NAMALWA (cell line): ENCODE results near the gene OR6S1.
A peak's percentile ranks its signal among the peaks of the same experiment; 100 is the strongest.
"Not testable (repeated sequence)": the region's sequence is repeated elsewhere in the genome, so short reads cannot be mapped to it uniquely, and the experiment has no call there.

ENCODE experiments used
- DNase-seq: peaks from one replicate; pipeline ENCODE4 v3.0.0-alpha.2; 2015; ENCODE audit warnings: low spot score

Gene OR6S1

DNA sequence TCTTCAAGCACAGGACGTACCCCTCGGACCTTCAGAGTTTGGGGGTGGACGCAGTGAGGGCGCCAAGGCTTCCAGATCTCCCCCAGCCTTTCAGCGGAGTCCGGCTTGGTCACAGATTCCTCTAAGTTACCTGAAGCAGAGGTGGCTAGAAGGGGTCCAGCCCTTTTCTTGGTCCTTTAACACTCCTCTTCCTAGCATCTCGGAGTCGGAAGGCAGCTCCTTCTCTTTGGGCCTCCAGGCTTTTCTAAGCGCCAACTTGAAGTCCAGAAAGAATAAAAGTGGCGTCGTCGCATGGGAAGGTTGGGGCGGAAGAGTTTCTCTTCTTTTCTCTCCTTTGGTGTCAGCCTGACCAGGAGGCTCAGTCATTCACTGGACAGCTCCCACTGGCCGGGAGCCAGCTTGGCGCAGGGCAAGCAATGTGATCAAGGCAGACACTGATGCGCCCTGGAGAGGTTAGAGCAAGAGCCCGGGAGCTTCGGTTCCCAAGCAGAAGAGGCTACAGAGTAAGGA lies 9.6 kb downstream of the OR6S1 start:
- peak; percentile 54 for DNase-seq

DNA sequence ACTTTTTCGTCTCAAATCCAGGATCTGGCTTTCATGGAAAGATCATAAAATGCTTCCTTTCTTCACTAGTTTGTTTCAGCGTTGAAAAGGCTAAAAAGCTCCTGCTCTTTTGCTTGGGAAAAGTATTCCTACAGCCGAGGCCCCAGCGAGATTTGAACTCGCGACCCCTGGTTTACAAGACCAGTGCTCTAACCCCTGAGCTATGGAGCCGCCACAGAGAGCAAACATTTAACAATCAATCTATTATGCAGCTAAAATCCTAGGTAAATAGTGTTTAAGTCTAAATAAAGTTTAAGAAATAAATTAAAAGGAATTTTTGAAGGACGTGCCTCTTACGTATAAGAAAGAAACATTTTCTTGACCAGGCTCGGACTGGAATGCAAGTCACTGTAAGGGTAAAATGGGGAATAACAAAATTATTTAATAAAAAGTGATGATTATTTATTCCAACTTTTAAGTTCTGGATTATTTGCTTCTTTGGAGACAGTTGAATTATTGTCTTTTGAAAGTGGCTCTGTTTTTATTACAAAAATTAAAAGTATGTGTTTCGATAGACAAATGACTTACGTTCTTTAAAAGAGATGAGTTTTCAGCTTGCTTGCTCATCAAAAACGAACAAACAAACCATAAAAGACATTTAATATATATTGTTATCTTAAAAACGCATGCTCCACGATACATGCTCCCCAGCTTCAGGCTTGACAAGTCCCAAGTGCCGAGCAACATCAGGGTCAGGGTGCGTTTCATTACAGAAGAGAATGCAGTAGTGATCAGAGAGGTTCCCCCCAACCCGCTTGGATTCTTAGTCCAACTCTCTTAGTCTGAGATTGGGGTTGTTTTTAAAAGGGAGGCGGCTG lies 10.2 kb downstream of the OR6S1 start:
- DNase-seq: peak; percentile 83

DNA sequence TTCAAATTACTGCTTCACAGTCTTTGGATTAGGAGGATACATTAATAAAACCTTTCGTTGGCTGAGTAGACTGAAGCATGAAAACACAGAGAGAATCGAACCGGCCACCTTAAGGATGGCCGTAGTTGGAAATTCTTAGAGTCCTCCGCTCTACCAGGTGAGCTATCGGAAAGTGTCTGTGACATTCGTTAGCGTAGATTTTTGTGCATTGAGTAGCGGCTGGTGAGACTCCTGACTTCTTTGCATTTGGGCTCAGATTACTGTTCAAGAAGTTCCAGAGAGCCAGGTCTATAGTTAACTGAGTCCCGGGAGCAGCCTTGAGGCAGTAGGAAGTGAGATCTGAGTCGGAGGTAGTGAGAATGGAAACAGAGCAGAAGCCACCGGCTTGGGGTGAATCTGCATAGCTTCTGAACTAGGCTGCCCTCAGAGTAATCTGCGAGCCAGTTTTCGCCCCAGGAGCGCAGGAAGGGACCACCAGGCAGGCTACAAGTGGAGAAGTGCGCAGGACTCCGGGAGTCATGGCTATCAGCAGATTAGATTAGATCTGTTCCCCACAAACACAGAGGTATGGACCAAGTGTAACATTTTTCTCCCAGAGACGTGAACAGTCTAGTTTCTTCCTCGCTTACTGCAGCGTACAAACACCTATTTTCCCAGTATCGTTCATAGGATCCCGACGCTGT lies 11.0 kb downstream of the OR6S1 start:
- DNase-seq: peak; percentile 58

DNA sequence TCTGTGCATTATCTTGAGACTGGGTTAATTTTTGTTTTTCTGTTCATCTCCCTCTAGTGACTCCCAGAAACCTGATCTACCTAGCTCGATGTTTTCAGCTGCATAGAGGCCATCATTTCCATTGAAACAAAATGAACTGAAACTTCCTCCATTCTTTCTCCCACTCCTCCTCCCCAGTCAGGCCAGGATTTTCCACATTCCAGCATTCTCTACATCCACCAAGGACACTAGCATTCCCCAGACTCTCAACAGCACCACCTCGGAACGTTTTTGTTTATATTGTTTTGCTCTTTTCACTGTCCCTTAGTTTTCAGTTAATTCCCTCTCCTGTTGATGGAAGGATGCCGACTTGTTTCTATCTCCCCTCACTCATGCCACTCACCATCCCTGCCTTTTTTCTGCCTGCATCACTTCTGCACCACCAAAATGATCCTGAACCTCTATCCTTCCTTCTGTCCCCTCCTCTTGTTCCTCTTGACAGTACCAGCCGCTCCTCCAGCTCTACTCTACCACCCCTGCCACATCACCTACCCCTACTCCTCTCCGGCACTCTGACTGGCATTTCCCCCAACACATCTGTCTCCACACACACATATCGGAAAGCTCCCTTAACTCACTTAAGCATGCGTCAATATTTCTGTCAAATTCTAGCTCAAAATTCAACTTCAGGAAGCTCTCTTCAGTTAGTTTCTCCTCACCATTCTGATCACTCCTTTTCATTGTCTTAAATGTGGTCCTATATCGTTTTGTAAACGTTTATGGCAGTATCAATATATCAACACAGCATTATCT lies 13.2 kb downstream of the OR6S1 start:
- no peak for DNase-seq

DNA sequence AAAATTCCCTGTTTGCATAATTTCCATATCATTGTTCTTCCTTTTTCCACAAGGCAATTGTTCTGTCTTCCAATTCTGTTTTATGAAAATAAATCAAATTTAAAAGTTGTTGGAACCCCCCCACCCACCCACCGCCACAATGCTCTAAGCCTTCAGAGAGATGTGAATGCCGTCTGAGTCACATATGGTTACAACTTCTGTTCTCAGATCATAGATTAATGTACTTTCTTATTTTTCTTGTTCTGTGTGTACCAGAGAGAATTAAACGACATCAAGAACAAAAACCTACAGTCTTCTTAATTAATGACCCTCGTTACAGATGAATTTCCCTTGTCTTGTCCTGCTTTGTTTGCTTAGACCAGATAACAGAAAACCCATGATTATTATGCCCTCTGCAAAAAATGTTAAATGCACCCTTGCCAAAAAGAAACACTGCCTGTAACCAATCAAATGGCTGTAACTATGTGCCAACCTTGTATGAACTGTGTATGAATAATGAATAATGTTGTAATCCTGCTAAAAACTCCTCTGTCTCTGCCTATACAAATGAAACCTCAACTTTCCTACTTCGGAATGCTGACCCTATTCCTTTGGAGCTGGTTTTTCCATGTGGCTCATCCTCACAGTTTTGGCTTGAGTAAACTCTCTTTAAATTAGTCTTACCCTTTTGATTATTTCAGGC lies 14.0 kb downstream of the OR6S1 start:
- no peak for DNase-seq

DNA sequence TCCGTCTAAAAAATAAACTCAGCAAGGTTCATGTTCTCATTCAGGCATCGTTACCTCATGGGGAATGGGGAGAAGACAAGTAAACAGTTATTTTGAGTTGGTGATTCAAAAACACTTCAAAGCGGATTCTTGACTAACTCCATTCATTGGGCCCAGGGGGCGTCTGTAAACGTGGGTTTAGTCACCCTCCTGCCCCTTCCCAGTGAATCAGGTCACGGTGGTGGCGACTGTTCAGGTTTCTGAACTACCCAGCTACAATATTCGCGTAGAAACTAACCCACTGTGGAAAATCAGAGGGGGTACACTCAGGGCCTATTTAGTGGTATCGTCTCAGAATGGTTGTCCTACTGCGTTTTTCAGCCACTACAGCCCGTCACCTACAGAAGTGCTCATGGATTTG lies 15.2 kb downstream of the OR6S1 start:
- no peak for DNase-seq

DNA sequence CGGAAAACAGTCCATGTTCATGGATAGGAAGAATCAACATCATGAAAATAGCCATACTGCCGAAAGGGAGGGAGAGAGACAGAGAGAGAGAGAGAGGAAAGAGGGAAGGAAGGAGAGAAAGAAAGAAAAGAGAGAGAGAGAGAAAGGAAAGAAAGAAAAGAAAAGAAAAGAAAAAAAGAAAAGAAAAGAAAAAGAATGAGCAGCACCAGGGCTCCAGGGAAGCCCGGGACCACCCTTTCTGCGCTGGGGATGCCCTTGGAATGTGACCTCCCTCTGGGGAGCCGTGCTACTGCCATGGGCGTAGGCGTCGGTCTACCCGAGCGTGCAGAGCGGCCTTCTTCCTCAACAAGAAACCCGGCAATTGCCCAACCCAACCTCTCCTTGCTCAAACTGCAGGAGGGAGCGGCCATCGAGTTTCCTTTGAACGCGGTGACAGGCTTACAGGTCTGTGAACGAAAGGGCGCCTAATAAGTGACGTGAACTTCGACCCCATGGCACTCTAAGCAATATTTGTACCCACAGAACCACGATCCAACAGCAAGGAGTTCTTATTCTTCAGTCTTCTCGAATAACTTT lies 16.9 kb downstream of the OR6S1 start:
- DNase-seq: no peak

DNA sequence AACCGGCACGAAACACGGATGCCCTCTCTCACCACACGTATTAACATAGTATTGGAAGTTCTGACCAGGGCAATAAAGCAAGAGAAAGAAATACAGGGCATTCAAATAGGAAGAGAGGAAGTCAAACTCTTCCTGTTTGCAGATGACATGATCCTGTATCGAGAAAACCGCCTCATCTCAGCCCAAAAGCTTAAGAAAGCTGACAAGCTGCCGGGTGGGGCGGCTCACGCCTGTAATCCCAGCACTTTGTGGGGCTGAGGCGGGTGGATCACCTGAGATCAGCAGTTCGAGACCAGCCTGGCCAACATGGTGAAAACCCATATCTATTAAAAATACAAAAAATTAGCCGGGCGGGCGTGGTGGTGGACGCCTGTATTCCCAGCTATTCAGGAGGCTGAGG lies 17.7 kb downstream of the OR6S1 start:
- no peak for DNase-seq

DNA sequence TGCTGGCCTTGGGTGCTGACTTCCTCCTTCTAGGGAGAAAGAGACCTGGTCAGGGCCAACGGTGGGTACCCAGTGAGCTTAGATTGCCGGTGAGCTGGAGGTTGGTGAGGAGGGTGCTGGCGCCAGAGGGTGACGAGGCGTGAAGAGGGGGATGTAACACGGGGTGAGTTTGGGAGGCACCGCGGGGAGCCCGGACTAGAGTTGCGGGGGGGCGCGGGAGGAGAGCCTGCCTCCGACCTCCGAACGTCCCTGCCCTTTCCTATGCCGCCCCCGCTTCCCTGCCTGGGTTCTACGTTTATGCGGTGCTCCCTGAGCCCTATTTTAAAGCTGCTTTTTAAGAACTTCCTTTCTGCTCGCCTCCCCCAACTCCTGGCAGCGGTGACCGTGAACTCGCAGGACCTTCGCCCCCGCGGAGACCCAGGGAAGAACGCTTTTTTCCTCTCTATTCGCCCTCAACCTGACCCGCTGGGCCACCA lies 18.6 kb downstream of the OR6S1 start:
- no peak for DNase-seq

DNA sequence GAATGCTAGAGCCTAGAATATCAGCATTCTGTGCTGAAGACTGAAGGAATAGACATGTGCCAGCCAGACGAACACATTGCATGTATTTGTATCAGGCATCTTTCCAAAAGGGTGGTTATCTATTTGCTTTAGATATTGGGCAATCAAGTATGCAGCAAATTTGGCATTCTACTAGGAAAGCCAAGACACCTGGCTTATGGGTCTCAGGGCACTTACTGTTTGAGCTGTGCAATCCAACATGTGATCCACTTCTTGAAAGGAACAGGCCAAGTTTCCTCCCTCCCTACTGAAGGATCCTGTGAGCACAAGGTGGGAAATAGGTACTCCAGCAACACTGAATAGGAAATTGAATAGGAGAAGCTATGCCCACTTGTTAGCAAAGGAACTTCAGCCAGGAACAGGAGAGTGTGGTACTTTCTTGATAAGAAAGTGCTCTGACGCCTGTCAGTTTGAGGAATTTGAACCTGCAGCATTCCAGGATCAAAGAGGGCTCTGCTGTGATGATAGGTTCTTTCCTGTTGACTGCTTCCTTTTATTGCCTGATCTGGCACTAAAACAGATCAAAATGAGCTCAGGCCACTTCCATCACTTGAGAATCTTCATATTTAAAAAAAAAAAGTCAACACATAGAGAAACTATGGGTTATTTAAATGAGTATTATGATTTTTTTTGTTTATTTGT lies 20.6 kb downstream of the OR6S1 start:
- no peak for DNase-seq

DNA sequence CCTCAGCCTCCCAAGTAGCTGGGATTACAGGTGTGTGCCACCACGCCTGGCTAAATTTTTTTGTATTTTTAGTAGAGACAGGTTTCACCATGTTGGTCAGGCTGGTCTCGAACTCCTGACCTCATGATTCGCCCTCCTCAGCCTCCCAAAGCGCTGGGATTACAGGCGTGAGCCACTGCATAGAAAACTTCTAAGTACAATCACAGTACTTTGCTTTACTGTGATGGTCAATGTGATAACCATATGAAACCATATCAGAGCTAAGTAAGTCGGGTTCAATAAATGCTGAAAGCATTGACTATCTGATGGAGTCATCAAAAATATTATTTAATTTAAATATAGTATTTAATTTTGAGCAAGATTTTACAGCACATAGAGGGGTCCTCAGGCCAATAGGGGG lies 21.8 kb downstream of the OR6S1 start:
- not testable (repeated sequence) for DNase-seq

DNA sequence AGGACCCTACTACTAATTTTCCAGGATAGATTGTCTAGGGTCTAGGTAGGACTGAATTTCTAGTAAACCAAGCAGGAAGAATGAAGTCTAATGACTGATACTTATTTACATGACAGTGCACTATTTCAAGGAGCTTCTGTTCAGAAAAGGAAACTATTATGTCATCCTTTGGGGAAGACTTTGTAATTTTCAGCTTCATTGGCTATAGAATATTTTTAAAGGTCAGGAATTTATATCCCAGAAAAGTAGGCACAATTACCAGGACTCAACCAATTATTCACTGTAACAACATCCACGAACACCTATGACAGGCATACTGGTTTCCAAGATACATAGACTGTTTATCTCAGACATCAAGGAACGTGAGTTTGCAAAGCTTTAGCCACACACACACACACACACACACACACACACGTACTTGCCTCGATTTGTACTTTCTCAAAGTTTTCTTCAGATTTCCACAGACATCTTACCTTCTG lies 23.2 kb downstream of the OR6S1 start:
- no peak for DNase-seq

DNA sequence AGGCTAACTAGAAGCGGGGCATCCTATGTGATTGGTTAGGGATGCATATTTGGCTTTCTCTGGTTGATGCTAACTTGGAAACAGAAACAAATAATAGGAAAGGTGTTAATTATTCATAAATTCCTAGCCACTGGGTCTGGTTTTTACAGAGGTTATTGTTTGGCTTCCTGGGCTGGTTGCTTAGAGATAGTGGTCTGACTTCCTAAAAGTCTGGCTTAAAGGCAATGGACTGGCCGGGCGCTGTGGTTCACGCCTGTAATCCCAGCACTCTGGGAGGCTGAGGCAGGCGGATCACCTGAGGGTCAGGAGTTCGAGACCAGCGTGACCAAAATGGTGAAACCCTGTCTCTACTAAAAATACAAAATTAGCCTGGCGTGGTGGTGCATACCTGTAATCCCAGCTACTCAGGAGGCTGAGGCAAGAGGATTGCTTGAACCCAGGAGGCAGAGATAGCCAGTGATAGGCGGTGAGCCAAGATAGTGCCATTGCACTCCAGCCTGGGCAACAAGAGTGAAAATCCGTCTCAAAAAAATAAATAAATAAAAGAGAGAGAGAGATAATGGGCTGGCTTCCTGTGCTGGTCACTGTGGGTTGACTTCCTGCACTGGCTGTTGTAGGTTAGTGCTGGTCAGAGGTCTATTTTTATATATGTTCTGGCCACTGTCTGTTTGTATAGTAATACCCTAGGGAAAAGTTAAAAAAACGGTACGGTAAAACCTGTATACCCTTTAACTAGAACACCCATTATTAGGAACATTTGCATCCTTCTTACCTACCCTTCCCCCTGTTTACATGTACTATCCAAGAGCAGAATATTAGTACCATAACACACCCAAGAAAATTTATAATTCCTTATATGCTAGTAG lies 24.1 kb downstream of the OR6S1 start:
- no peak for DNase-seq

DNA sequence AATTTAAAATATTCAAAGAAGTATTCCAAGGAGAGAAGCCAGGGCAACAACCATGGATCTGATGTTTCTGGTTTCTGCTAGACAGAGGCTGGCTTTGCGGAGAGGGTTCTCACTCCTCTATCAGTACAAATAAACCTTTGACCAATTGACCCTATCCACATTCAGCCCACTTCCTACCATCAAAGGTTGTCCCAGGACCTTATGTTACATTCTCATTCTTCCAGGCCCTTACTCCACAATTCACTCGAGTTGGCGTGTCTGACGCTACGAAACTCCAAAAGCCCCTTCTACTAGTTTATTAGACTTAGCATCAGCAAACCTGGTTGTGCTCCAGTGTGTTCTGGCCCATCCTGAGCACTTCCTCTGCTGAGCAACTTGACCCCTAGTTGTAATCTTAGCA lies 25.5 kb downstream of the OR6S1 start:
- DNase-seq: no peak

DNA sequence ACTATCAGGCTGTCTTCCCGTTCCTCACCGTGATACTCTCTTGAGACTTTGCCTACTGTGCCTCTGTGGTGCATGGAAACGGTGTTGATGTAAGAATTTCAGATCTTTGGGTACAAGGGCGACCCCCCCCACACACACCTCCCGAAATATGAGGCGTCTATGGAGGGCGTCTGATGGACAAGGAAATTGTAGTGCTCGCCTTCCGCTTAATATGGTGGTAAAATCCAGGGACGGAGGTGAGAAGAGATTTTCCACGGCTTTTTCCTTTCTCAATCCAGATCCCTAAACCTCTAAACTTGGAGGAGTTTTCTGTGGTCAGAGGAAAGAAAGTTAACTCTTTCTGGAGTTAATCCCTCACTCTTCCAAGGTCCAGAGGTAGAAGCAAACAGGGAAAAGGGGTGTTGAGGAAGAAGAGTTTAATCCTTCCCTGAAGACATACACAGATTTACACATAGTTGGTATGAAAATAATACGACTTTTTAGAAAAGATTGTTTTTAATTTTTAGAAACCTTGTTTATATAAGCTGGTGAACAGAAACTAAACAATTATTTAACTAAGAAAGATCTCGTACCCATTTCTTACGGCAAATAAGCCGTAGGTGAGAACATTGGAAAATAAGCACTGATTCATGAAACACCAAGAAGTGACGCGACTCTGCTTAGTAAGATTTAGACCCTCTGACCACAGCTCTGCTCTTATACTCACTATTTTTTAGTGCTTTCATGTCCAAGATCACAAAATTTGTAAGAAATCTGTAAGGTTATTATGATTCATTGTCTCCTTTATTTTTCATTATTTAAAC lies 27.3 kb downstream of the OR6S1 start:
- DNase-seq: no peak

DNA sequence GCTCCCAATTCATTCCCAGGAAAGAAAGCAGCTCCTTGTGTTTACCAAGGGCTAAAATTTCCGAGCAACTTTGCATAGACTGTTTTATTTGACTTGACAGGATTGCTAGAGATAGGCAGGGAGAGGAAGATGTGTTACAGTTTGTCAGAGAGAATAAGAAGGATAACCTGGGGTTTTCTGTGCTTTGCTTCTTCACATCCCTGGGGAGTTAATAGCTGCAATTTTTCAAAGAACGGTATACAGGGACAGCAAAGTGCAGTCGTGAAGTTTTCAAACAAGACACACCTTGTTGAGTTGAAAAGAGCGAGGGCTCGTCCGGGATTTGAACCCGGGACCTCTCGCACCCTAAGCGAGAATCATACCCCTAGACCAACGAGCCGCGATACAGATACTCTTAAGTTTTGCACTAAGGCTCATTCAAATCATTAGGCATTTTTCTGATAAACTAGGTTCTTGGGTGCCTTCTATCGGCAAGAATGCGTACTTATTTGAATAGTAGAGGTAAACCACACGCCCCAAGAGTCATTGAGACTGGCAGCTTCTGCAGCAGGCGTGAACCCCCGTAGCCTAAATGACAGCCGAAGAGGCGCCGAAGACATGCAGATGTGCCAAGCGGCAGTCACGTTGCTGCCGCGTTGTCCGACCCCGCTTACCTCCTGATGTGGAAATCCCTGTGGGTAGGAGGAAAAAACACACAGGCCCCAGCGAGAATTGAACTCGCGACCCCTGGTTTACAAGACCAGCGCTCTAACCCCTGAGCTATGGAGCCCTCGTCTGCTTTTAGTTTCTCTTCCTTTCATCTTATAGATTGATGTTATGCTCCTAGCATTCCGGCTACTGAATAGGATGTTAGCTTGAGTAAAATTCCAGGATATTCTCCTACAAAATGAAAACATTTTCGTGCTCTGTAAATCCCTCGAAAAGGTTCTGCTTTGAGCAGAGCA lies 28.1 kb downstream of the OR6S1 start:
- peak; percentile 99 for DNase-seq

DNA sequence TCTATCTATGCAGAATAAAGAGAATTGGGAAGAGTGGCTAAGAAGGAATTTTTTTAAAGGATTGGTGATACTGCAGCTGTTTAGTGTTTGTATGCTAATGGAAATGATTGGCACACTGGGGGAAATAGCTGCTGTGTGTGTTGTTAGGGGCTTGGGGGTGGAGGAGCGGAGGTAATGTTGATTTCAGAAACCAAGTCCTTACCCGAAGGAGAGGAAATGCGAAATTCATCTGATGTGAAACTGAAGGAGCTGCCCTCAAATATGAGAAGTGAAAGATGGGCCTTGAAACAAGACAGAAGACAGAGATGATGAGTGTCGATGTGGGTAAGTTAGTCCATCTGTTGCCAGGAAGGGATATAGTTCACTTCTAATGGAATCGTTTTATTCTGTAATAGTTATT lies 29.1 kb downstream of the OR6S1 start:
- DNase-seq: peak; percentile 74

DNA sequence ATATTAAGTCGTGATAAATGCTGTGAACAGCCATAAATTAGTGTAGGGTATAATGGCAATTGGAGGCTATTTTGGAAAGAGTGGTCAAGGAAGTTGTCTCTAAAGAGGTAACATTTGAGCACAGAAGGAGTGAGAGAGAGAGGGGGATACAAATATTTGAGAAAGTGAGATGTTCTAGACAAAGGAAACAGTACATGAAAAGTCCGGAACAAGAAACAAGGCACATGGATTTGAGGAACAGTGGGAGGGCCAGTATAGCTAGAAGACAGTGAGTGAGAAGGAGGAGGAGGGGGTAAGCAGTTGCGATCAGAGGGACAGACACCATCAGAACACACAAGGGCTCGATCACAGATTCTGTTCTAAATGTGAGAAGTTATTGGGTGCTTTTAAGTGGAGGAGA lies 30.2 kb downstream of the OR6S1 start:
- no peak for DNase-seq
